GM12891 (cell line): ENCODE data around the gene CEBPE.

Experiments
- PAX5 ChIP-seq: IDR thresholded peaks from 2 replicates; pipeline ENCODE4 v1.6.1; 2011; ENCODE audit warnings: low read length, moderate library complexity, mild to moderate bottlenecking; ENCODE audit not compliant: insufficient read depth, severe bottlenecking
- POLR2A ChIP-seq: IDR thresholded peaks from 2 replicates; pipeline ENCODE4 v1.6.1; 2011; ENCODE audit warnings: low read depth, low read length, control low read depth
- SPI1 ChIP-seq: IDR thresholded peaks from 2 replicates; pipeline ENCODE4 v1.6.1; 2011; ENCODE audit warnings: low read depth, low read length, control low read depth

DNA sequence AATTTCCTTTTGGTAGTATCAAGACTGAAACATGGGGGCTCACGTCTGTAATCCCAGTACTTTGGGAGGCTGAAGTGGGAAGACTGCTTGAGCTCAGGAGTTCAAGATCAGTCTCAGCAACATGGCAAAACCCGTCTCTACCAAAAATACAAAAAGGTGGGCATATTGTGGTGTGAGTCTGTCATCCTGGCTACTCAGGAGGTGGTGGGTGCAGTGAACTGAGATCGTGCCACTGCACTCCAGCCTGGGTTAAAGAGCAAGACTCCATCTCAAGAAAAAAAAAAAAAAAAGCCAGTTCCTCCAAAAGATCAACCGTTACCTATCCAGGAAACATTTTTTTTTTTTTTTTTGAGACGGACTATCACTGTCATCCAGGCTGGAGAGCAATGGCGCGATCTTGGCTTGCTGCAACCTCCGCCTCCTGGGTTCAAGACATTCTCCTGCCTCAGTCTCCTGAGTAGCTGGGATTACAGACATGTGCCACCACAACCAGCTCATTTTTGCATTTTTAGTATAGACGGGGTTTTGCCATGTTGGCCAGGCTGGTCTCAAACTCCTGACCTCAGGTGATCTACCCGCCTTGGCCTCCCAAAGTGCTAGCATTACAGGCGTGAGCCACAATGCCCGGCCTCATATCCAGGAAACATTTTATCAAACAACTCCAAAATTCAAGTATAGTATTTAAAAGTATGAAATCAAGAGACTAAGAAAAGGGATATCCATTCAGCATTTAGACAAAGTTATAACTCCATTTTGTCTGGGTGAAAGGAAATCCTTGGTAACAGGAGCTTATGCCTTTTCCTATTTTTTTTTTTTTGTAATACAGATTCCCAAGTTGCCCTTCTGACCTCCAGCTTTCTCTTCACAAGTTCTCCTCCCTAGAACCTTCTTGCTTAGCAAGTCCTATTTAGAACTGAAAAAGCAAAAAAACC is 27.5 kb downstream of the CEBPE start:
- TF ChIP-seq POLR2A (no peak), PAX5 (no peak), SPI1 (no peak)
